Mucosa of descending colon (tissue), 3 donors: ENCODE measurements around the gene UBA5. TPM values are rescaled to one million over a fixed set of nuclear protein-coding genes. Genes with fewer than 3 reads are reported as not detected.
A peak's percentile ranks its signal among the peaks of the same experiment; 100 is the strongest.

Source experiments
- ATAC-seq: fragments of 200-7000 bp; cut with Tn5 transposase; one replicate; pipeline ENCODE4 v1.9.1; 2020; ENCODE audit warnings: mild to moderate bottlenecking, moderate library complexity
- DNase-seq, 3 donors: peaks; one replicate each; pipeline ENCODE4 v3.0.0-alpha.2; 2020
- H3K36me3 ChIP-seq: fragments of 200-600 bp; one replicate; pipeline ENCODE4 v1.8.0; 2021; ENCODE audit warnings: low read depth, mild to moderate bottlenecking
- H3K4me1 ChIP-seq: fragments of 200-600 bp; one replicate; pipeline ENCODE4 v1.8.0; 2021; ENCODE audit warnings: low read depth, mild to moderate bottlenecking
- H3K4me3 ChIP-seq: fragments of 200-600 bp; one replicate; pipeline ENCODE4 v1.8.0; 2021; ENCODE audit warnings: mild to moderate bottlenecking
- H3K9me3 ChIP-seq: fragments of 200-600 bp; one replicate; pipeline ENCODE4 v1.8.0; 2021; ENCODE audit warnings: mild to moderate bottlenecking
- CTCF ChIP-seq: fragments of 200-600 bp; IDR thresholded peaks from one replicate; pipeline ENCODE4 v1.8.0; 2022; ENCODE audit warnings: antibody characterized with exemption, mild to moderate bottlenecking
- intact Hi-C, 2 donors: fragments of 100-400 bp; cut with DNase I in 1 of 2; cut with micrococcal nuclease in 1 of 2; formaldehyde crosslinking; loops; one replicate each; pipeline versions ENCODE4 v1.11.0 to v1.11.1; 2022; cut with DNase I, micrococcal nuclease
- total RNA-seq, 3 donors: library from RNA; stranded (reverse); fragmentation: NEBNext Ultra II Directional in 2 of 3; extraction: Animal tissue kit (Norgen Biotek cat#: 25700) in 2 of 3; gene quantifications; one replicate each; pipeline versions ENCODE4 v1.2.1 to v1.2.4, GENCODE V29; 2021 to 2023
- donor health status: DM: no; HTN: no; CAD: no; lungs with moderate emphysema.
- donor health status: DM: no; HTN: no; CAD: no.
- donor health status: DM: no; HTN: yes; CAD: no.

Gene UBA5
- total RNA-seq, 3 donors from 2014 or later: 29.4 to 30.3 (median 30.0) TPM

GRCh38 chr3:132660811-132661070 lies 612 bp downstream of the UBA5 start:
- H3K9me3 ChIP-seq: no peaks in the 10 kb centered on the region
- H3K4me3 ChIP-seq: peak overlapping the region; percentile 76
- TF ChIP-seq CTCF: no peak
- intact Hi-C loops: no loop called here
- DNase-seq: no peak
- peak; percentile 42 for ATAC-seq
- H3K4me1 ChIP-seq: peaks cover 13% of the 10 kb centered on the region
- no peaks in the 10 kb centered on the region for H3K36me3 ChIP-seq

GRCh38 chr3:132661101-132661500 lies 972 bp downstream of the UBA5 start:
- peak; percentile 7 for ATAC-seq
- TF ChIP-seq CTCF: no peak
- Histone ChIP-seq H3K4me3 (peak overlapping the region; percentile 76), H3K9me3 (no peaks in the 10 kb centered on the region), H3K36me3 (no peaks in the 10 kb centered on the region), H3K4me1 (peaks cover 13% of the 10 kb centered on the region)
- intact Hi-C loops: no loop called here
- DNase-seq: no peak

- intact Hi-C loops: no loop called here
- ATAC-seq (no peak), DNase-seq (no peak)
- H3K4me3 ChIP-seq: no peak overlapping the region
- no peak for TF ChIP-seq CTCF
- H3K4me1 ChIP-seq: peaks cover 13% of the 10 kb centered on the region
- H3K9me3 ChIP-seq: no peaks in the 10 kb centered on the region
- no peaks in the 10 kb centered on the region for H3K36me3 ChIP-seq
Observed at GRCh38 chr3:132662212-132662611, 2.1 kb downstream of the UBA5 start.

- H3K9me3 ChIP-seq: no peaks in the 10 kb centered on the region
- ATAC-seq: no peak
- H3K4me1 ChIP-seq: peaks cover 8% of the 10 kb centered on the region
- no peaks in the 10 kb centered on the region for H3K36me3 ChIP-seq
- H3K4me3 ChIP-seq: no peak overlapping the region
- no peak for DNase-seq
- intact Hi-C loops: no loop called here
- TF ChIP-seq CTCF: no peak
Observed at GRCh38 chr3:132665230-132665745, 5.2 kb downstream of the UBA5 start.

GRCh38 chr3:132669256-132669777 lies 9.2 kb downstream of the UBA5 start:
- DNase-seq (no peak), ATAC-seq (no peak)
- Histone ChIP-seq H3K36me3 (peaks cover 9% of the 10 kb centered on the region), H3K4me1 (no peaks in the 10 kb centered on the region), H3K9me3 (no peaks in the 10 kb centered on the region), H3K4me3 (no peak overlapping the region)
- no peak for TF ChIP-seq CTCF
- intact Hi-C loops: no loop called here

- DNase-seq (no peak), ATAC-seq (no peak)
- Histone ChIP-seq H3K9me3 (no peaks in the 10 kb centered on the region), H3K36me3 (peaks cover 15% of the 10 kb centered on the region), H3K4me3 (no peak overlapping the region), H3K4me1 (no peaks in the 10 kb centered on the region)
- intact Hi-C loops: no loop called here
- TF ChIP-seq CTCF: no peak
Observed at GRCh38 chr3:132675408-132675807, 15.3 kb downstream of the UBA5 start.
